ENCODE results near the gene PXYLP1.
A peak's percentile ranks its signal among the peaks of the same experiment; 100 is the strongest.

The PXYLP1 gene

DNA sequence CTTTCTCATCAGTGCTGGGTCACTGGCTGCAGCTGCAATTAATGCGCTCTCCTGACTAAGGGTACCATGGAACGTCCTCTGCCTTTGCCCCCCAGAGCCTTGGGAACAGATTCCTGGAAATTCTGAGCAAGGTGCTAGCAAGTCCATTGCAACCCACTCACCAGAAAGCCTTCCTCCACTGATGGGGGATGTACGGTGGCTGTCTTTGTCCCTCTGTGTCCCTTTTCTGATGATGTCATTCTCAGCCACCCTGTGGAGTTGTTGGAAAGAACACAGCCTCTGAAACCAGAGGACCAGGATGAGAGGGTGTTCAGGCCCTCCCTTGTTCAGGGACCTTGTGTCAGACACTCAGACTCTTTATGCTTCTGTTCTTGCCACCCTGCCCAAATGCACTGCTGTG is 98.6 kb downstream of the PXYLP1 start:
- no peak for DNase-seq

DNA sequence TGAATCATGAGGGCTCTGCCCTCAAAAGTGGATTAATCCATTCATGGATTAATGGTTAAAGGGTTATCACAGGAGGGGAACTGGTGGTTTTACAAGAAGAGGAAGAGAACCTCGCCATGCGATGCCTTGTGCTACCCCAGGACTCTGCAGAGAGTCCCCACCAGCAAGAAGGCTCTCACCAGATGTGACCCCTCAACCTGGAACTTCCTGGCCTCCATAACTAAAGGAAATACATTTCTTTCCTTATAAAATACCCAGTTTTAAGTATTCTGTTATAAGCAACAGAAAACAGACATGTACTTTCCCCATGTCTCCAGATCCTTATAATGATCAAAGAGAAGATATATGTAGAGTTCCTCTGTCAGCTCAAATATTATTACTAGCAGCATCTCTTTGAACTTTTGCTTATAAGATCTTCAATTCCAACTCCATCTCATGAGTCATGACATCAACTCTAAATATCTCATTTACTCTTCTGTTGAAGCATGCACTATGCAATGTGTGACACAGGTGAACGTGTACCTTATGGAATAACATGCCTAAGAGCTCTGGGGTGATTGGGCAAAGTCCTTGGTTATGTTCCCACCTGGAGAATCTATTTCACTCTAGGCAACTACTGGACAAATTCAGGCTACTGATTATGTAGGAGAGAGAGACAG is 99.2 kb downstream of the PXYLP1 start:
- DNase-seq: no peak

DNA sequence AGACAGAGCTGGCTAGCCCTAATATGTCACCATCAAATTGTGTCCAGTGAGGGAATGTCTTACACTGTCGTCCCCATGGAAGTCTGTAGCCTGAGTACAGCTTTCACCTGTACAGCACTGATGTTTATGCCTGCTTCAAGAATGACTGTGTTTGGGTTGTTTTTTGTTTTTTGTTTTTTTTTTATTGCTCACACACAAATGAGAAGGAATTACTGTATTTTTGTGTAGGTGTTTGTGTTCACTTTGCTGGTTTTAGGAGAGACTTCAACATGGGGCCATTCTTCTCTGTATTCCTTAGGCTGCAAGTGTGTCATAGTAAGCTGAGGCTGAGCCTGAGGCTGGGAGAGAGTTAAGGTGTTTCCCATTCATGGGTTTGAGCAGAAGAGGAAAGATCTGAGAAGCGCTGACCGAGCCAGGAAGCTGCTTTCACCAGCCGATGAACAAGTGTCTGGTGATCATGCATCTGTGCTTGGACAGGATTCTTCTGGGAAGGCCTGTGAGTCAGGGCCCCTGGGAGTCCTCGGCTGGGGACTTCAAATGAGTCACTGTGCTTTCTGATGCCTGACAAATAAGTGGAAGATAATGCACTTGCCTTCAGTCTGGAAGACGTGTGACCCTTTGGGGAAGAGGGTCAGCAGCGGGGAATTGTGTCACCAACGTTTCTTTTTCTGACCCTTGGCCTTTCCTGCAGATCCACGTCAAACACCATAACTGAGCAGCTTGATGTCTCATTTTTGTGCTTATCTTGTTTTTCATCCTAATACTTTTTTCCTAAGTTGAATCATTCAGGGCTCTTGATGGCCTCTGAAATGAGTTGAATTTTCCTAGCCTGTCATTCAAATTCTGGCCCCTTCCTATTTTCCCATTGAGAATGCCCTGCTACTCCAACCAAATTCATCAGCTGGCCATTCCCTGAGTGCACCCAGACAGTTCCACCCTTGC is 100.0 kb downstream of the PXYLP1 start:
- DNase-seq: no peak

DNA sequence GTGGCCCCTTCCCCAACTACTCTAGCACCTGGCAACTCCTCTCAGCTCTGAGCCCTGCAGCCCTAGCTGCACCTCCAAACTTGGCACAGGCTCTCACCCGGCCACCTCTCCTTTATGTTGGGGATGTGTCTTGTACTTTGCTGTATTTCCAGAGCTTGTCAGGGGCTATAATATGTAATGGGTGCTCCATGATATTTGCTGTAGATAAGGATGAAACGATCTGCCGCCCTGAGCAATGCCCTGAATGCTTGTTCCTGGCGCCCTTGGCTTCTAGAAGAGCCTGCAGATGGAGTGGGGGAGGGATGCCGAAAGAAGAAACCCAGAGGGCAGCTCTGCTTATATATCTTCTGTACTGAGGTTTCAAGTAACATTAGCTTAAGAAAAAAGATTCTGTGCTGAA is 100.8 kb downstream of the PXYLP1 start:
- no peak for DNase-seq

DNA sequence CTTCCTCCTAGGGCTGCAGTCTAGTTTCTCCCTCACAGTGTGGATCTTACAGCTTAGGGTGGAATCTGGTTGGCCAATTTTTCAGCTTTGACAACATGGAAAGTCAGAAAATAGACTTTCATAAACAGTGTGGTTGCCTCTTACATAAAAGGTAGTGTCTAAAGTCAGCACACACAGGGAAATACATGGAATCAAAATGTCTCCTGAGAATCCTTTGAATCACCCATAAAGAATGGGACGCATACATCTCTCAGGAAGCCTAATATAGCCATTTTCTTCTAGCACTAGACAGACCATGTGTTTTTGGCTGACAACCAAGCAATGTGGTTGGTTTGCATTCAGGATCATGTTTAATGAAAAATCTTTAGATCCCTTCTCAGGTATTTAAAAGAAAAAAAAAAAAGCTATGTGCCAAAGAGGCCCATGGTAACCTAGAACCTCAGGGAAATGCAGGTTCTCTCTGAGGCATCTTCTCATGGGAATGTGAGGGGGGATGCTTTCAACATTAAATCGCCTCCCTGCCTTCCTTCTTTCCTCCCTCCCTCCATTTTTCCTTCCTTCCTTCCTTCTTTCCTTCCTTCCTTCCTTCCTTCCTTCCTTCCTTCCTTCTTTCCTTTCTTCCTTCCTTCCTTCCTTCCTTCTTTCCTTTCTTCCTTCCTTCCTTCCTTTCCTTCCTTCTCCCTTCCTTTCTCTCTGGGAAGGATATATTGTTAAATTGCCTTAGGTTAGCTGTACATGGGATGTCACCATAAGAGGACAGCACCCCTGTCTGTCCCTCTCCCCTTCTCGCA is 102.4 kb downstream of the PXYLP1 start:
- no peak for DNase-seq

DNA sequence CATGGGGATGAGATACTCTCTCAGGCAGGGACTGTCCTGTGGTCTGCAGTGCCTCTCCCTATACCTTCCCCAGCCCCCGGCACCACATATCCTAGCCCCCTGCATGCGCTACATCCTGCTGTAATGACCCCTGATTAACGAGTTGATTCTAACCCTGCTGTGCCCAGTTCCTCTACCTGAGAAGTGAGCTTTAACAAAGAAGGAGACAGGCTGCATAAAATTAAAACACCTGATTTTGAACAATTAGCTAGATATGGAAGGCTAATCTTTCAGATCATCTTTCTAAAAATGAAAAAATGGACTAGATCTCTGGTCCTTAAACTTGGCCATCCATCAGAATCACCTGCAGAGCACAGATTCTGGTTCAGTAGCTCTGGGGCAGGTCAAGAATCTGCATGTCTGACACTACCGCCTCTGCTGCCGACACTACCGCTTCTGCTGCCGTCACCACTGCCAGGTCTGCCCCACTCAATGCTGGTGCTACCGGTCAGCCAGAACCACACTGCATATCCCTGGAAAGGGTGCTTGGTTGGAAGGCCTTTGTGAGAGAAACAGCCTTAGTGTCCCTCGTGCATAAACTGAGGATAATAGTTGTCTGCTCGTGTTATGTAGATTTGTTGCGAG is 103.1 kb downstream of the PXYLP1 start:
- DNase-seq: no peak

DNA sequence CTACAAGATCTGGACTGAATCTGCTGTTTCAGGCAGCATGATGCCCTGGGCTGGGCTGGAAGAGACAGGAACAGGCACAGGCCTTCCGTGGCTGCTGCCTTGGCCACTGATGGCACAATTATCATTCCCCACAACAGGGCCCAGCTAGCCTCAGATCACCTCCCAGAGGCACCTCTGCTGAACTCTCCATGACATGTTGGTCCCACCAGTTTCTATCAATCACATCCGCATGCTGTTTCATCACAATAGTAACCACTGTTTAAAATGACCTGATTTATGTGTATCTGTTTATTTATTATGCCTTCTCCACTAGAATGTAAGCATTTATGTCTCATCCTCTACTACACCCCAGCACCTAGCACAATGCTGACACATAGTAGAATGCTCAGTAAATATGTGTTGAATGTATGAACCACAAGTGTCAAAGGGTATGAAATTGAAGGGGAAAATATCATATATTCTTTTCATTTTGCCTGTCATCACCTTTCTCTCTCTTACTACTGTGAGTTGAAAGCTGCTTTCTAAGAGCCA is 104.0 kb downstream of the PXYLP1 start:
- no peak for DNase-seq

DNA sequence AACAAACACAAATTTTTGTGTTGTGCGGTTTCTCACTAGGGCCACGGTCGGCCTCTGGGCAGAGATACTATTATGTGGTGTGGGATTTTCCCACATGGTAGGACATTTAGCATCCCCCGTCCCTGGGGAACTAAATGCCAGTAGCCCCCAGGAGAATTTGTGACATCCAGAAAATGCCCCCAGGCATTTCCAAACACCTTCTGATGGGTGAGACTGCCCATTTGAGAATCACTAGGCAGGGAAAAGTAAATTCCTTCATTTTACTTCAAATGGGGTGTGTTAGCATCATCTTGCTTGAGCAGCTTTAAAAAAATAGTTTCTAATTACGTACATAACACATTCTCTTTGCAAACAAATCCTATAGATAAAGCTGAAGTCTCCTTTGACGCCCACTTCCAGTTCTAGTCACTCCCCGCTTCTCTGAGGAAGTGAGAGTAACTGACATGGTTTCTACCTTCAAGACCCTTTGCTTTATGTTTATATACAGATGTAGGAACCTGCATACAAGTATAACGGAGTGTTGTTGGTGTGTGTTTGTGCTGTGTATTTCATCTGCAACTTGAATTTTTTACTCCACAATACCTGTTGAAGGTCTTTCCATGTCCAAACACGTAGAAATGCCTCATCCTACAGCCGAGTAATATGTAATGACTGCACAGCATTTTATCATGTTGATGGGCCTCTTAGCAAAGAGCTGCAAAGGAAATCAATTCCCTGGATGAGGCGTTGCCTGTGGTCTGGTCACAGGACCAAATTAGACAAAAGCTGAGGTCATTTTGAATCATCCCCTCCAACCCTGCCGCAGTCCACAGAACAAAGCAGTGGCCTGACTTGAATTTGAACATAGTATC is 105.3 kb downstream of the PXYLP1 start:
- no peak for DNase-seq

DNA sequence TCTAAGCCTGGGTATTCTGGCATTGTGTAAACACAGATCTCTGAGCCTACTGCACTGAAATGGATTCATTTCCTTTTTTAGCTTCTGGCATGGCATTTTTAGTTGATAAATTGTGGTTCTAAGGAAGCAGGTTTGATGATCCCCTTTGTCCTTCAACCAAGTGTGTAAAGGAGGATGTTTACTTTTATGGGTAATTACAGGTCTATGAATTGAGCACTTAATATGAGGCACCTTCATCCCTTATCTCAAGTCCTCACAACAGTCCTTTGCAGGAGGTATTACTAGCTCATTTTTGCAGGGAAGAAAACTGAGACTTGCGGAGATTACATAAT is 105.9 kb downstream of the PXYLP1 start:
- DNase-seq: peak; percentile 1

DNA sequence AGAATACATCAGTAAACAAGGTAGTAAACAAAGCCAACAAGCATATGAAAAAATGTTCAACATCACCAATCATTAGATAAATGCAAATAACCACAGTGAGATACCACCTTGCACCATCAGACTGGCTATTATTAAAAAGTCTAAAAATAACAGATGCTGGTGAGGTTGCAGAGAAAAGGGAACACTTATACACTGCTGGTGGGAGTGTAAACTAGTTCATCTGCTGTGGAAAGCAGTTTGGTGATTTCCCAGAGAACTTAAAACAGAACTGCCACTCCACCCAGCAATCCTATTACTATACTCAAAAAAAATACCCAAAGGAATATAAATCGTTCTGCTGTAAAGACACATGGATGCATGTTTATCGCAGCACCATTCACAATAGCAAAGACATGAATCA is 106.4 kb downstream of the PXYLP1 start:
- DNase-seq: no peak

DNA sequence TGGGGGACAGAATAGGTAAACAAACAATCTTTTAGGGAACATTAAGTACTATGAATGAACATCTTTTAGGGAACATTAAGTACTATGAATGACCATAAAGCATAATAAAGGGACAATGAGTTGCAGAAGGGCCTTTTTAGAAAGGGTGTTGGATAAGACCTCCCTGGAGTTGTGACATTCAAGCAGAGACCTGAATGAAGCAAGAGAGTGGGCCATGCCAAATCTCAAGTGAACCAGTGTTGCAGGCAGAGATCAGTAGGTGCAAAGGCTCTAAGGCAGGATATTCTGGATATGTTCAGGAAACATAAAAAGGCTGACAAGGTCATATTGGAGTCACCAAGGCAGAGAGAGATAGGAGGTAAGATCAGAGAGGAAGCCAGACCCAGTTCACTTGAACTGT is 107.3 kb downstream of the PXYLP1 start:
- DNase-seq: no peak

DNA sequence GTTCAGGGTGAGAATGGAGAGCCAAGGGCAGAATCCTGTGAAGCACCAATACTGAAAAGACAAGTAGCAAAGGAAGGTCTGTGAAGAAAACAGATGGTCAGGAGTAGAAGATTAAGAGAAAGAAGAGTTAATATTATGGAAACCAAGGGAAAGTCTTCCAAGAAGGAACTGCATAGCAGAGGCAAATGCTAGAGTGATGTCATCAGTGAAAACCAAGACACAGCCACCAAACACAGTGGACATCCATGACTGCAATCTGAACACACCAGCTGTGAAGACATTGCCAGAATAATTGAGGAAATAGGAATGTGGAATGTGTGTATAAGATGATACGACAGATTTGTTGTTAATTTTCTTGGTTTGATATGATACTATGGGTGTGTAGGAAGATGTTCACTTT is 109.9 kb downstream of the PXYLP1 start:
- DNase-seq: no peak

DNA sequence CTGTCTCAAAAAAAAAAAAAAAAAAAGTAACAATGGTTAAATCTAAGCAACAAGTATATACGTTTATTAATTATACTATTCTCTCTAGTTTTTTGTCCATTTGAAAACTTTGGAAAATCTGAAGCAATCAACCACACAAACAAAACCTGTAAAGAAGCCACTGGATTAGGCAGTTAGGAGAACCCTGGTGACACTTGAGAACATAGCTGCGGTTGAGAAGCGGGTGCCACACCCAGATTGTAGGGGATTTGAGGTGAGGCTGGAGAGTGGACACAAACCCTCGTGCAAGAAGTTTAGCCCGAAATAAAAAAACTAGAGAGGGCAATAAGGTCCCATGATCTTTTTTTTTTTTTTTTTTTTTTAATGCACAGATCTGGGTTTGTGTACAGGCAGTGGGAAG is 110.8 kb downstream of the PXYLP1 start:
- no peak for DNase-seq

DNA sequence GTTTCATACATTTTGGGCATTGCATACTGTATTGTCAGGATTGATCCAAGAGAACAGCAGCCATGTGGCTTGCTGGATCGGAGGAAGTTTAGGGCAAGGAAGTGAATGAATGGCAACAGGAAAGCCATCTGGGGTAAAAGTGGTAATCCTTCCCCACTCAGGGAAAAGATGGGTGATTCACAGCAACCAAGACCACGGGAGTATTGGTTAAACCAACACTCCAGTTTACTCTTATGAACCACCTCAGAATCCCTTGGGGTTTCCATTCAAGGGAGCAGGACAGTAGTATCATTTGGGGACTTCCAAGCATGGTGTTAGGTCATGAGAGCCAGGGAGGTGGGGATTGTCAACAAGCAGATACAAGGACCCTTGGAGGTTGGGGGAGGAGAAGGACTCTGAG is 111.5 kb downstream of the PXYLP1 start:
- DNase-seq: no peak

DNA sequence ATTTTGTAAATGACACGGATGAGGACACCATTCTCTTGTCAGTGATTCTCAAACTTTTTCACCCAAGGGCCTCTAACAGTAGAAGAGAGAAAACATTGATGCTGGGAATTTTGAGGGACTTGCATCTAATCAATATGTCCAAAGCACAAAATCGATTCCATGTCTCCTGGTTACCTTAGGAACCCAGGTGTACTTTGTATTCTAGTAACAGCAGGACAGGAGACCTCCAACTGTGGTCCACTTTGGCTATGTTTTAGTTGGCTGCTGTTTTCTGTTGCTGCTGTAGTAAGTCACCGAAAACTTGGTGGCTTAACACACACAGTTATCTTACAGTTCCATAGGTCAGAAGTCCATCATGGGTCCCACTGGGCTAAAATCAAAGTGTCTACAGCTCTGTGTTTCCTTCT is 112.2 kb downstream of the PXYLP1 start:
- no peak for DNase-seq

Measured in DMS79 (cell line).